ENCODE results near the gene LRWD1. TPM values are rescaled to one million over a fixed set of nuclear protein-coding genes. Genes with fewer than 3 reads are reported as not detected.
A peak's percentile ranks its signal among the peaks of the same experiment; 100 is the strongest.

LRWD1 gene
- total RNA-seq, 1 experiment from 2014 or later: 55.8 TPM

DNA sequence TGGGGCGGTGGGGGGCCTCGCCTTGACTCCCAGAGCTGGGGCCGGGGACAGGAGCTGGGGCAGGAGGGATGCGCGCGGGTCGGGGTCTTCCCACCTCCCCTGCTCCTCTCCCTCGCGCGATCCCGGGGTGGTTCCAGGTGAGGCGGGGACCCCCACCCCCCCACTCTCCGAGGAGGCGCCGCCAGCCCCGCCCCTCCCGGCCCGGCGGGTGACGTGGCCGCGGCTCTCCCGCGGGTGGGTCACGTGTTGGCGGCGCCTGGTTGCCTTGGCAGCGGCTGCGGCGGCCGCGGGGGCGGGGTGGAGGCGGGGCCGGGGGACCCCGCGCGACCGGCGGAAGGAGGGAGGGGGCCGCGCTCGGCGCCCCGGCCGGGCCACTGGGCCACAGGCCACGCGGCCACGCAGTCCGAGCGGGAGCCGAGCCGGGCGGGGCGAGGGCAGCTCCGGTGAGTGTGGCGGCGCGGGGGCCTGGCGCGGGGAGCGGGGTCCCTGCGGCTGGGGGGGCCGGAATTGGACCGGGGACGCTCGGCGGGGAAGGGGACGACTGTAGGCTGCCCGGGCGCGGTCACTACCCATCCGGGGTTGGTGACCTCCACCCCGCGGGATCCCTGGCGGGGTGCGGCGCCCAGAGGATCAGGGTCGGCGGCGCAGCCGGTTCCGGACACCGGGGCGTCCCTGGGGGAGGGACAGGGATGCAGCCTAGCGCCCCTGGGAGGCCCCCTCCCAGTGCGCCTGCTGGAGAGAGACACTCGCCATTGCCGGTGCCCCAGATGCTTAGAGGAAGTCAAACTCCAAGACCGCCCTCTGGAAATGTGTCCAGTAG, 31.4 kb upstream of the LRWD1 start, which contains the start of gene ORAI2:
Gene ORAI2, plus strand, starts transcription at position 357 of the 820 bp plus-strand sequence. CDS start 5,382 bp downstream, outside the sequence.
- POLR2A ChIA-PET: no interaction called here
- BruUV-seq (replicated peaks): no TSS peak

DNA sequence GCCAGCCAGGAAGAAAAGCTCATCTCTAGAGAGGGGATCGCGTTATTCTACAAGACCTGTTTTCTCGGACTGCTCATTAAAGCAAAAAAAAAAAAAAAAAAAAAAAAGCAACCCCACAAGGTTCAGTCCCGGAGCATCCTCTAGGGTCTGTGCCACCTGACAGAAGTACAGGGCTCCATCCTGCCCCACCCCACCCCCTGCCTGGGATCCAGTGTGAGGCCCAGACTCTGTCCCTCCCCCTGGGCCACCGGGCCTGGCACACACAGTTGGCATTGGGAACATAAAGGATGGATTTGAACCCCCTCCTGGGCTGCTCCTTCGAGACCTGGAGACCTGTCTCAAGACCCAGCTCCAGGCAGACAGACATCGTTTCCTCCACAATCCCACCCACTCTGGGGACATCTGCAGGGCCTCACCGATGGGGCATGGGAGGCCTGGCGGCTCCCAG, 30.7 kb upstream of the LRWD1 start:
- TF ChIP-seq, protein P1, sequence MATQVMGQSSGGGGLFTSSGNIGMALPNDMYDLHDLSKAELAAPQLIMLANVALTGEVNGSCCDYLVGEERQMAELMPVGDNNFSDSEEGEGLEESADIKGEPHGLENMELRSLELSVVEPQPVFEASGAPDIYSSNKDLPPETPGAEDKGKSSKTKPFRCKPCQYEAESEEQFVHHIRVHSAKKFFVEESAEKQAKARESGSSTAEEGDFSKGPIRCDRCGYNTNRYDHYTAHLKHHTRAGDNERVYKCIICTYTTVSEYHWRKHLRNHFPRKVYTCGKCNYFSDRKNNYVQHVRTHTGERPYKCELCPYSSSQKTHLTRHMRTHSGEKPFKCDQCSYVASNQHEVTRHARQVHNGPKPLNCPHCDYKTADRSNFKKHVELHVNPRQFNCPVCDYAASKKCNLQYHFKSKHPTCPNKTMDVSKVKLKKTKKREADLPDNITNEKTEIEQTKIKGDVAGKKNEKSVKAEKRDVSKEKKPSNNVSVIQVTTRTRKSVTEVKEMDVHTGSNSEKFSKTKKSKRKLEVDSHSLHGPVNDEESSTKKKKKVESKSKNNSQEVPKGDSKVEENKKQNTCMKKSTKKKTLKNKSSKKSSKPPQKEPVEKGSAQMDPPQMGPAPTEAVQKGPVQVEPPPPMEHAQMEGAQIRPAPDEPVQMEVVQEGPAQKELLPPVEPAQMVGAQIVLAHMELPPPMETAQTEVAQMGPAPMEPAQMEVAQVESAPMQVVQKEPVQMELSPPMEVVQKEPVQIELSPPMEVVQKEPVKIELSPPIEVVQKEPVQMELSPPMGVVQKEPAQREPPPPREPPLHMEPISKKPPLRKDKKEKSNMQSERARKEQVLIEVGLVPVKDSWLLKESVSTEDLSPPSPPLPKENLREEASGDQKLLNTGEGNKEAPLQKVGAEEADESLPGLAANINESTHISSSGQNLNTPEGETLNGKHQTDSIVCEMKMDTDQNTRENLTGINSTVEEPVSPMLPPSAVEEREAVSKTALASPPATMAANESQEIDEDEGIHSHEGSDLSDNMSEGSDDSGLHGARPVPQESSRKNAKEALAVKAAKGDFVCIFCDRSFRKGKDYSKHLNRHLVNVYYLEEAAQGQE (IDR thresholded peaks at IDR 0.05; ENCODE audit: insufficient read depth in 1 of 2, low read depth in 2 of 2, low read length in 1 of 2): no peak
- TF ChIP-seq, protein P2, sequence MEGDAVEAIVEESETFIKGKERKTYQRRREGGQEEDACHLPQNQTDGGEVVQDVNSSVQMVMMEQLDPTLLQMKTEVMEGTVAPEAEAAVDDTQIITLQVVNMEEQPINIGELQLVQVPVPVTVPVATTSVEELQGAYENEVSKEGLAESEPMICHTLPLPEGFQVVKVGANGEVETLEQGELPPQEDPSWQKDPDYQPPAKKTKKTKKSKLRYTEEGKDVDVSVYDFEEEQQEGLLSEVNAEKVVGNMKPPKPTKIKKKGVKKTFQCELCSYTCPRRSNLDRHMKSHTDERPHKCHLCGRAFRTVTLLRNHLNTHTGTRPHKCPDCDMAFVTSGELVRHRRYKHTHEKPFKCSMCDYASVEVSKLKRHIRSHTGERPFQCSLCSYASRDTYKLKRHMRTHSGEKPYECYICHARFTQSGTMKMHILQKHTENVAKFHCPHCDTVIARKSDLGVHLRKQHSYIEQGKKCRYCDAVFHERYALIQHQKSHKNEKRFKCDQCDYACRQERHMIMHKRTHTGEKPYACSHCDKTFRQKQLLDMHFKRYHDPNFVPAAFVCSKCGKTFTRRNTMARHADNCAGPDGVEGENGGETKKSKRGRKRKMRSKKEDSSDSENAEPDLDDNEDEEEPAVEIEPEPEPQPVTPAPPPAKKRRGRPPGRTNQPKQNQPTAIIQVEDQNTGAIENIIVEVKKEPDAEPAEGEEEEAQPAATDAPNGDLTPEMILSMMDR (IDR thresholded peaks at IDR 0.05): no peak
- TF ChIP-seq SIN3A (IDR thresholded peaks at IDR 0.05; ENCODE audit: borderline replicate concordance, insufficient read depth, low read depth, low read length) (no peak), TCF7L2 (IDR thresholded peaks at IDR 0.05; ENCODE audit: low read depth, low read length) (no peak), POLR2AphosphoS5 (IDR thresholded peaks at IDR 0.05; ENCODE audit: low read depth, low read length) (no peak)
- H3K9me3 ChIP-seq (ENCODE audit: control insufficient read depth, insufficient read depth, low read depth, low read length): no peaks in the 10 kb centered on the region
- ChIA-PET POLR2A (no interaction called here), CTCF (no interaction called here)
- H3K4me3 ChIP-seq (ENCODE audit: low read depth in 2 of 2, low read length in 2 of 2): peak overlapping the region; percentile 69 to 81
- no peaks in the 10 kb centered on the region for H3K27me3 ChIP-seq (ENCODE audit: control insufficient read depth, insufficient read depth, low read length)
- in situ Hi-C loops (cut with HindIII; ENCODE audit: low pct_unique_long_range_greater_than_20kb, low sequenced_read_pairs): no loop called here
- peaks cover 31% of the 10 kb centered on the region for H3K4me1 ChIP-seq (ENCODE audit: control insufficient read depth, insufficient read depth, low read length)
- H3K27ac ChIP-seq (ENCODE audit: low read length): peak overlapping the region; percentile 10
- no peaks in the 10 kb centered on the region for H3K36me3 ChIP-seq (ENCODE audit: control insufficient read depth, insufficient read depth, low read length)
- ATAC-seq: no peak; the same call in 1 of the 2 replicates
- BruUV-seq (replicated peaks): TSS peak; percentile 68
- no peak for DNase-seq (ENCODE audit: low read depth, low spot score)
- intact Hi-C loops (cut with micrococcal nuclease; ENCODE audit: unreplicated experiment): no loop called here

More for the DNA sequence above, 31.4 kb upstream of the LRWD1 start, which contains the start of gene ORAI2:
- Histone ChIP-seq H3K36me3 (ENCODE audit: control insufficient read depth, insufficient read depth, low read length) (no peaks in the 10 kb centered on the region), H3K27me3 (ENCODE audit: control insufficient read depth, insufficient read depth, low read length) (no peaks in the 10 kb centered on the region), H3K4me1 (ENCODE audit: control insufficient read depth, insufficient read depth, low read length) (peaks cover 31% of the 10 kb centered on the region), H3K4me3 (ENCODE audit: low read depth in 2 of 2, low read length in 2 of 2) (peak within 1 kb of the TSS; percentile 69 to 81), H3K27ac (ENCODE audit: low read length) (peak within 1 kb of the TSS; percentile 90), H3K9me3 (ENCODE audit: control insufficient read depth, insufficient read depth, low read depth, low read length) (no peaks in the 10 kb centered on the region)
- intact Hi-C loops (cut with micrococcal nuclease; ENCODE audit: unreplicated experiment): no loop called here
- ATAC-seq: peak; percentile 81
- no peak for DNase-seq (ENCODE audit: low read depth, low spot score)
- CTCF ChIA-PET: no interaction called here
- TF ChIP-seq, protein P2 (IDR thresholded peaks at IDR 0.05): no peak
- TF ChIP-seq, protein P1 (IDR thresholded peaks at IDR 0.05; ENCODE audit: insufficient read depth in 1 of 2, low read depth in 2 of 2, low read length in 1 of 2): no peak
- TF ChIP-seq SIN3A (IDR thresholded peaks at IDR 0.05; ENCODE audit: borderline replicate concordance, insufficient read depth, low read depth, low read length) (peak; percentile 15; the same call in 1 of the 2 replicates), TCF7L2 (IDR thresholded peaks at IDR 0.05; ENCODE audit: low read depth, low read length) (no peak)
- in situ Hi-C loops (cut with HindIII; ENCODE audit: low pct_unique_long_range_greater_than_20kb, low sequenced_read_pairs): no loop called here
